ENCODE results near the gene ANTXR2.
A peak's percentile ranks its signal among the peaks of the same experiment; 100 is the strongest.
"Not testable (repeated sequence)": the region's sequence is repeated elsewhere in the genome, so short reads cannot be mapped to it uniquely, and the experiment has no call there.

Gene ANTXR2

DNA sequence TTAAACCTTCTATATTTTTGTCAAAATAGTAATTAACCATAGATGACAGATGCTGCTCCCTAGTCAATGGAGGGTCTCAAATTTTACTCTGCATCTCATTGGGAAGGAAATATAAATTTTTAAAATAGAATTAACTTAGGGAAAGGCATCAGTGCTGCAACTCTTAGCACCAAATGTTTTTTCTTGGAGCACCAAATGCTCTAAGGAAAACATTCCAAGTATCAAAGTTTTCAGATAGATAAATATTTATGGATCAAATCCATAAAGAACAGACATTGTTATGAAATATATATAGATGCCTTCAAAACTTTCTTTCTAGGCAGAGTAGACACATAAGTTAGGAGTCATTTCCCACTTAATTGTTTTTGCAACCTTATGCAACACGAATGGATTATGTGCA is 168.7 kb downstream of the ANTXR2 start:
- no peak for DNase-seq

DNA sequence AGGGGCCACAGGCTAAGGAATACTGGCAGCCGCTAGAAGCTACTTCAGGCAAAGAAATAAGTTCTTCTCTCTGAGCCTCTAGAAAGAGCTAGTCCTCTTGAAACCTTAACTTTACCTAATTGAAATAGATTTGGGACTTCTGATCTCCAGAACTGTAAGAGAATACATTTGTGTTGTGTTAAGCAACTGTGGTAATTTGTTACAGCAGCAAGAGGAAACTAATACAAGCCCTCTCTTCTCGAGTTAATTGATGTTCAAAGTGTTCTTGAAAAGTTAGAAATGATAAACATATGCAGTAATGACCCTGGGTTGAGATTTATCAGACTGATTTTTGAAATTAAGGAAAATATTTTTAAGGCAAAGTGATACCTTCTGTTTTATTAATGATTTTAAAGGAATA is 172.8 kb downstream of the ANTXR2 start:
- DNase-seq, result no peak

DNA sequence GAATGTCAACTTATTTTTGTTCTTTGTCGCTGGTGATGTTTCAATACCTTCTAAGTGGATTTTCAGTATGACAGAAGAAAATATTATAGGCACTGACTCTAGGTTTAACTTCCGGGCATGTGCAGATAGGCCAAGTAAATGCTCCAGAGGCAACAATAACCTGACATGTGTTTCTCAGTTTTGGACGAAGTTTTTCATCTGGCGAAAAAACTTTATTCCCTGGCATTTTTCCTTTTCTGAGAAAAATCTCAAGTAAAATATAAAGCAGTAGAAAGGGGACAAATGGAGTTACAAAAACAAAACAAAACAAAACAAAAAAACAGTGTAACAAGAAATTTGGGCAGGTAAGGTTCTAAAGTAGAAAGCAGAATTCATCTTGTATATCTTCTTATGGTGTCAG is 173.5 kb downstream of the ANTXR2 start:
- no peak for DNase-seq

DNA sequence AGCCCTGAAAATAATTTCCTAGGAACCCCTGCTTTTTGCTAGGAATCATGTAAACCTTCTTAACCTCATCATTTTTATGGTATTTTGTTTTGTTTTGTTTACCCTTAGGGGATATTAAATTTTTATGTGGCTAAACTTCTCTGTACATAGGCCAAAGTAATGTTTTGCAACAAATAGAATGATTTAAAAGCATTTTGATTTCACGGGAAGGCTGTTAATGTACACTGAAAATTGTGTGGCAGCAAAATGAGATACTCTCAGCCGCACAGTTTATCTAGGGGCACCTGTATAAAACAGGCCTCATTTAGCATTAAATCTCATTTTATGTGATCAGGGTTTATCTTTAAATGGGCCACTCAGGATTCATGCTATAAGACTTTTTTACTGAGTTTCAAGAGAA is 175.0 kb downstream of the ANTXR2 start:
- DNase-seq, result no peak

DNA sequence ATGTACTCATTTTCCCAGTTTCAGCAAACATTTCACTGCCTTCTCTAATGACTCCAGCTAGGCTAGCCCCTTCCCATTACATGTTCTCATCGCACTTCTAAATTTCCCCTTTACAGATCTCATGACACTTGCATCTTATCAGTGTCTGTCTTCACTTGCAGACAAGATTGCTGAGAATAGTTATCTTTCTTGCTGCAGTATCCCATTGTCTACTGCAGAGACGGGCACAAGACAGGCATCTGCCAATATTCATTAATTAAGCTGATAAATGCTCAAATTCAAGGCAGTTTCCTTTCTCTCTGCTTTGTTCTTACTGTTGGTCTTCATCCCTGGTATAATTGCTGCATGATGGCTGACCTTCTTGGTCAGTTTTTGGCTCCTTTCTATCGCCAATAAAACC is 175.9 kb downstream of the ANTXR2 start:
- DNase-seq, result no peak

DNA sequence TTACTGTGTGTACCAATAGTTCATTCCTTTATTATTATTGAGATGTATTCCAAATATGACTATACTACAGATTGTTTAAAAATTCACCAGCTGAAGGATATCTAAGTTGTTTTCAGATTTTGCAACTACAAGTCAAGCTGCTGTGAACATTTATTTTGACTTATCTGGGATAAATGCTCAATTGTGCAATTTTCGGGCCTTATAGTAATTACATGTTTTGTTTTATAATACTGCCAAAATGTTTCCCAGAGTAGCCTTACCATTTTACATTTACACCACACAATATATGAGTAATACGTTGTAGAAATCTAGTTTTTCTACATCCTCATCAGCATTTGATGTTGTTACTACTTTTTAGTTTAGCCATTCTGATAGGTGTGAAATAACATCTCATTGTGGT is 179.6 kb downstream of the ANTXR2 start:
- DNase-seq, result no peak

DNA sequence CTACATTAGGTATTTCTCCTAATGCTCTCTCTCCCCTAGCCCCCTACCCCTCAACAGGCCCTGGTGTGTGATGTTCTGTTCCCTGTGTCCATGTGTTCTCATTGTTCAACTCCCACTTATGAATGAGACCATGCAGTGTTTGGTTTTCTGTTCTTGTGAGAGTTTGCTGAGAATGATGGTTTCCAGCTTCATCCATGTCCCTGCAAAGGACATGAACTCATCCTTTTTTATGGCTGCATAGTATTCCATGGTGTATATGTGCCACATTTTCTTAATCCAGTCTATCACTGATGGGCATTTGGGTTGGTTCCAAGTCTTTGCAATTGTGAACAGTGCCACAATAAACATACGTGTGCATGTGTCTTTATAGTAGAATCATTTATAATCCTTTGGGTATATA is 184.0 kb downstream of the ANTXR2 start:
- not testable (repeated sequence) for DNase-seq

DNA sequence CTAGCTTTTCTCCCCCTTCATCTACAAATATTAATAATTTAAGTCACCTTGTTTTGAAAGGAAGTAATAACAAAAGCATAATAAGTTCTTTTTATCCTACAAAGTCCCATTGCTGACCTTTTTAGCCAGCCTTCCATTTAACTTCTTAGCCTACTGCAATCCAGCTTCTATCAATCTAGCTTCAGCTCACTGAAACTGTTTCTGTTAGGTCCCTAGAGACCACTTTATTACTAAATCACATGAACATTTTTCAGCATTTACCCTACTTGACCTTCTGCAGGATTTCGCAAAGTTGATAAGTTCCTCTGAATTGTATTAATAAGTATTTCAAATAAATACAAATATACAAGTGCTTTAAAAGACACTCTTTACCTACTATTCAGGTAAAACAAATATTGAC is 186.5 kb downstream of the ANTXR2 start:
- no peak for DNase-seq

DNA sequence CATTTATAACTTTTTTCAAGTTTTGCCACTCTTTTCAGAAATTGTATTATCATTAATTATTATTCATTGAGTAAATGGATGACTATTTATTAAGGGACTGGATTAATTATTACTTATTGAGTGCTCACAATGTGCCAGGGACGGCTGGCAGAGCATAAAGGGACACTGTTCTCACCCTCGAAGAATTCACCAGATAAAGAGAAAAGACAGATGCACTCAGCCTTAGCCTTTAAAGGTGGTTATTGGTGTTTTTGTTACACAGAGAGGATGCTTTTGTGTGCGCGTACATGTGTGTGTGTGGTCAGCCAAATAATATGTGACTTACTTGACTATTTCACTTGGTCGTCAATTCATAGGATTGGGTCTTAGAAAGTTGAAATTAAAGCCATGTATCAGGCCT is 187.0 kb downstream of the ANTXR2 start:
- no peak for DNase-seq

DNA sequence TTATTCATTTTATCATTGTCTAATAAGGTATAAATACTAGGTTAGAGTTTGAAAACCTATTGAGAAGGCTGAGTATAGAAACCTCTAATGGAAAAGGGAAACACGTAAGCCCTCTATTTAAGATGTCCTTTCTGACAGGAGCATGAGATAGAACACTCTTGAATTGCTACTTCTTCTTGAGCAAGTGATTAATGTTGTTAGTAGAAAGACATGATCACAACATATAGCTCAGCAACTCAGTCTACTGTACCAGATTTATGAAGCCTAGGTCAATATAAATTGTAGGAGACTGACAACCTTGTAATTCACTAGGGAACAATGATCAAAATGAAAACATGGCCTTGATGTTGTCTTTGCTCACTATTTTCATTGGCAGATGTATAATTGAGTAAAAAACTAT is 189.7 kb downstream of the ANTXR2 start:
- DNase-seq, result no peak

DNA sequence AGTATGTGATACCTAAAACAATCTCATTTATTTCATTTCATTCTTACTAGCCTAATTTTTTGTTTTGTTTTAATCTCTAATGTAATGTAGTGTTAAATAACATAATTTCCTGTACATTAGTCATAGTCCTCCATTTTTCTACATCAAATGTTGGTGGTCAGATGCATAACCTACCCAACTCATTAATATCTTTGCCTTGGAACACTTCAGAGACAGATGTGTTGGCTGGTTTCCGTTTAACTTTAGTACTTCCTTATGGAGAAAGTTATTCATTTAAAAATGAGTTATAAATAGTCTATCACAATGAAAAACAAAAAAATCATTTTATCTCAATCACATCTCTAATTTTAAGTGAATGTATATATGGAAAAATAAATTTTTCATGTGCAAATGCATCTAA is 190.2 kb downstream of the ANTXR2 start:
- DNase-seq, result no peak

DNA sequence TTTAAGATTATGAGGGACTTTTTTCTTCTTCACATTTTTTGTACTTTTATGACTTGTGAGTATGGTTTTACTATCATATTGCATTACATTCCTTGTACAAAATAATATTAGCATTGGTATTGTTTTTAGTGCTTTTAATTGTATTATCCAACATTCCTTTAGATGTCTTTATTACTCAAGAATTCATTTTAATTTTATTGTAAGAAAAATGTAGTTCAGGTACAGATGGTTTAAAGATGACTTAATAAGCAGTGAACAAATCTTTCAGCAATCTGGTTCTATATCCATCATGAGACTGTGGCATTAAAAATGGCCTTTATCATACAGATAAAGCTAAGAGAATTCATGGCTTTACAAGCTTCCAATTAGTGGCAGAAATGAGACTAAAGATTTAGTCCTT is 191.6 kb downstream of the ANTXR2 start:
- DNase-seq, result no peak

DNA sequence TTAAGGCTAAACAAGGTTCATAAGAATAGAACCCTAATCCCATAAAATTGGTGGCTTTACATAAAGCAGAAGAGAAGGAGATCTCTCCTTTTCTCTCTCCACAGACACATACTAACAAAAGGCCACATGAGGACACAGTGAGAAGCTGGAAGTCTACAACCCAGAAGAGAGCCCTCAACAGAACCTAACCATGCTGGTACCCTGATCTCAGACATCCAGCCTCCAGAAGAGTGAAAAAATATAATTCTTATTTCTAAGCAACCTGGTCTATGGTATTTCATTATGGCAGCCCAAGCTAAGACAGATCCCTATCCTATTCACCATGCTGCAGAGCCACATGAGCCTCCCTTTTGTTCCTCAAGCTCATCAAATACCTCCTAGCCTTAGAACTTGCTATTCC is 195.5 kb downstream of the ANTXR2 start:
- no peak for DNase-seq

DNA sequence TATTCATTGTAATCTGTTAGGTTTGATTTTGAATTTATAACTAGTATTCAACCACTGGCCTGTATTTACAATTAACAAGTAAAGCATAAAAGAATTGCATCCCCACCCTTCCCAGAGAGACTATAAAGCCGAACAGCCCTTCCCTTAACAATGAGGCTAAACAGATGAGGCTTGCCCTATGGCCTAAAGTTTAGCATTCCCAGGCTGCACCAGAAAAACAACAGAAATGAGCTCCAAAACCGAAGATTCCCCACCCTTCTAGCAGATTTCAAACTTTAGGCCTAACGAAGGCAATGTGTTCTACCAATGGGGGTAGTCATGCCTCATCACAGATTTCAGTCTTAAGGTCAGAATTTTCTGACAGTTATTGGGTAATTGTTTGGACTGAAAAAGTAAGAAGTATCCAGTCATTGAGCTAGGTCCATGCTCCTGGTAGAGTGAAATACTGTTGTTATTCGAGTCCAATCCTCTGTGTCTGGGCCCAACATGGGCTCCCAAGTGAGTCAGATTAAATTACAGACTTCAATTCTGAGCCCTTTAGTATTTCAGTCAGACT is 197.6 kb downstream of the ANTXR2 start:
- DNase-seq, result no peak

DNA sequence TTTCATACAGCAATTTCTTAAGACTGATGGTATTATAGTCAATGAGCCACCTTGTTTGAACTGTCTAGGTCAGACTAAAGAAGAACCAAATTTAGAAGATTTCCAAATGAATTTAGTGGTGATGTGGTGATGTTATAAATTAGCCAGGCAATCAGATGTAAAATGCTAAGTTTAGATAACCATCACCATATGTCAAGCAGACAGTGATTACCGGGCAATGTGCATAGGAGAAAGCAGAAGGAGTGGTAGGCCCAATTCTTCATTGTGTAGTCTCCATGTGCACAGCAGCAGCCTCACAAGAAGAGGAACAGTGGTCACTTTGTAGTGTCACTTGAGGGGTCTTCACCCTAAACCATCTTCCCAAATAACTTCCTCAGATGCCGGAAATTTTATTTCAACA is 198.8 kb downstream of the ANTXR2 start:
- no peak for DNase-seq

DNA sequence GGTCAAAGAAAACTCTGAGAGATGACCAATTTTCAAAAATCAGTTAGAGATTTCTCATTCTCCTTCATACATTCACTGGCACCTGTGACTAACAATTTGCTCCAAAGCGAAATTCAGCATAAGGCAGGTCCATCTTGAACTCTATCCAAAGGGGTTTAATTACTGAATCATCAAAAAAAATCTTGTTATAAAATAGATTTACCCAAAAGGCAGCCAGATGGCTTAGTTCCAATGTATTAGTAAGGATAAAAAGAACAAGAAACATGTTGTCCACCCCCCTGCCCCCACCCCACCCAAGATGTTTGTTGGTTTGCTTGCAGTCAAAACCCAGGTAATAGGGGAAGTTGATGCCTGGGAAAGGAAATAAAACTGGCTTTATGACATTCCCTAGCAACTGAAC is 200.3 kb downstream of the ANTXR2 start:
- no peak for DNase-seq

DNA sequence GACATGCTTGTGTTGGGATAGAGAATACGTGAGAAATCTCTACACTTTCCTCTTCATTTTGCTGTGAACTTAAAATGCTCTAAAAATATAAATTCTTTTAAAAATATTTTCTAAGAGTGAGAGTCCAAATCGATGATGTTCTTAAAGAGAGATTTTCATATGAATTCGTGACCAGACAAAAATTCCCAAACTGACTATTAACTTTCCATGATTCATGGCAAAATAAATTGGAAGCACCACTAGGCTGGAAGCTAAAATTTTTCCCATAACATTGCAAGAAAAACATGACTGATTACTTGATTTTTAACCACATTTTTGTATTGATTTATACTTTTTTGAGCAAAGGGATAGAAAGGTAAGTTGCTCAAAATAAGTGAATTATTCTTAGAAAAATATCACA is 201.1 kb downstream of the ANTXR2 start:
- DNase-seq, result no peak

DNA sequence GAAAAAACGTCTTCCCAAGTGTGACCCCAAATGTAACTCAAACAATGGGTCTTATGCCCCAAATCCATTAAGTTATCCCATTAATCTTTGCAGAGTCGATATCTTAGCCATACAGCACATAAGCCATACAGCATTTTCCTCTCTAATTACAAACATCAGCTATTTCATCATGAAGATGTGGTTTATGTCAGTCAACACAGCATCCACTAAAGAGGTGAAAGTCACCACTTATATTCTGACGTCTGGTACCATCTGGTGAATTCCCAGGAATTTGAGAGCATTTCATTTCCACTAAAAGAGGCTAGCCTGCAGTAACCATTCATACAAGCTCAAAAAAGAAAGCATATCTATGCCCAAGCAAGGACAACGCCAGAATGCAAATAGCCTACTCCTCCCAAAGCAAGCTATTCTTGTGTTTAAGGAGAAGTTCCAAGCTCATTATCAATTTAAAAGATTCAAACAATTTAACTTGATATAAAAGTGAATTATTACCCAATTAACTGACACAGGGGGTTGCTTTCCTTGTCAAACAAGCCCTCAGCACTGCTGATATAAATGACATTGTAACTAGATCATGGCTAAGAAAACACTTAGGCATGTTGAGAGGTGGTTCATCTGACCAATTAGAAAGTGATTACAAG is 203.3 kb downstream of the ANTXR2 start:
- DNase-seq, result no peak

DNA sequence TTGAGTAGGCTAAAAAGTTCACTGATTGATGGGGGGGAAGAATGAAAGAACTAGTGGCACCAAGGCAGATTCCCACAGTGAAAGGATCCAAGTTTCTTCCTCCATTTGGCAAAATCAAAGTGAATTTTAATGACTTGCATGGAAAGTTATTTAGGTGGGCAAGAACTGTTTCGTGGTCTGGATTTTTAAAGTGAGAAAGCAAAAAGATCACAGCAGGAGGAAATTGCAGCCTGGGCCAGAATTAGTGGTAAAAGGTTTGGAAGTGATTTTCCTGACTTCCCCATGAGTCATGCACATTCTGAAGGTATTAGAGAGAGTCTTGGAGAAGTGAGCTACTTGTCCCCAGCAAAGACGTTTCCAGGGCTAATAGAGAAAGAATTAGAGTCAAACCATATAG is 207.8 kb downstream of the ANTXR2 start:
- no peak for DNase-seq

DNA sequence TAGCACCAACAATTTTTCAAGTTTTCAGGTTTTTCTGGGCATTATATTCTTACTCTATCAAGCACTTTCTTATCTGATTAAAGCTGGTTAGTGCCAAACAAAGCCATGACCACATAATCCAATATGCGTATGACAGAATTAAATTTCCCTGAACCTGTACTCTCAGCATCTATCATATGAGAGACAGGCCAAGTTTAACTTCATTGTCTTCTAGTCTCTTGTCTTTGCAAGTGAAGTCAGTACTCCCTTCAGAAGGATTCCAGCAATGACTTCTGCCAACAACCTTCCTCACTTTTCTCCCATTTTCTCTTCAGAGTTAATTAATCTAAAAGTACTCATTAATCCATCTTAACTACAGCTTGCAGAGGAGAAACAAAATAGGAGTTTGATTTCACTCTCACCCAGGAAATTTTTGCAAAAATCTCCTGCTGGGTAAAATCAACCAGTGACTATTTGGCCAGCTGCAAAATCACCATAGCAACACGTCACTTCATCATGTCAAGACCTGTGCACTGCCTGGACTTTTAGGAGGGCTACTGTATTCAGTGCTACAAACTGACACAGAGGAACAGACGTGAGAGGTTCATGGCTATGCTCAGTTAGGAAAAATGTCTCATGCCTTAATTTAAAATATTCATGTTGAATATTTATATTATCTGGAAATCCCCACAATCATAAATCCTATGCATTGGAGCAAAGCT is 208.4 kb downstream of the ANTXR2 start:
- DNase-seq, result peak; percentile 79

DNA sequence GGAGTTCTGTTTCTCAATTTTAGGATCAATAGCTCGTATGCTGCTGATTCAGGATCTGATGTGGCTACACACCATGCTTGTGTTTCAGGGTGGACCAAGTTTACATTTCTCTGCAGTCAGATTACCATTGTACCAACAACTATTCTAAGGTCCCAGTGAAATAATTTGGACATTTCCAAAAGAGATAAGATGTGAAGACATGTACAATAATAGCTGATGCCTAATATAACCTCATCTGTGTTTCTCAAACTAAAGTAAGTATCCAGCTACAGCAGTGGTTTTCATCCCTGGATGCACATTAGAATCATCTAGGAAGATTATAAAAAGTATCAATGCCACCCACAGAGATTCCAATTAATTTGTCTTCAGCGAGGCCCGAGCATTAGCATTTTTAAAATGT is 209.7 kb downstream of the ANTXR2 start:
- no peak for DNase-seq

DNA sequence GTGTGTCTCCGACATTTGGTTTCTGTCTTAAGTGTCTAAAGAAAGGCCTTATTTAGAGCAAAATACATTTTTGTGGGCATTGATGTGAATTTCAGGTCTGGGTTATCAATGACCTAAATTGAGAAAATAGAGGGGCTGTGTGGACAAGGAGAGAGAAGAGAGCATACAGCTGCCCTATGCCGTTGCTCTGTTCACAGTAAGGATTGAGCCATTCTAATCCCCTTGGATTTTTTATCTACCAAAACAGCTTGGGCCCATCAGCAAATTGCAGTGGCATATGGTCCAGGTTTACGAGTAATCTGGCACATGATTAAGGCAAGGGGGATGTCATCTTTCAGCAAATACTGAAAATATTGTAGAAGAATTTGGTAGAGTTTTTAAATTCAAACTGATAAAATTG is 210.2 kb downstream of the ANTXR2 start:
- DNase-seq, result no peak

DNA sequence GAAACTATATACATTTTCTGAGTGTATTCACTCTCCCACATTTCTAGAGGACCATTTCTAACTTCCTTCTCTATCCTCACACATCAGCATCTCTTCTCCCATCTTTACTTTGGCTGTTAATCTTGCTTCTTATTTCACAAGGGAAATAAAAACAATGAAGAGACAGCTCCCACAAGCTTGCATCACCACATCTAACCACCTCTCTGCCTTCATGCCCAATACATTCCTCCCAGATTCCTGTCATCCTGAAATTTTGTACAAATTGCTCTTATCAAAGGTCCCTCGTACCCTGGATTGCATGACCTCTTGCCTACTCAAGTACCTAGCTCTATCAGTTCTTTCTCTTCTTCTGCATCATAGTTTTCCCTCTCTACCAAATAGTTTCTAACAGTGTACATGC is 215.2 kb downstream of the ANTXR2 start:
- DNase-seq, result no peak

DNA sequence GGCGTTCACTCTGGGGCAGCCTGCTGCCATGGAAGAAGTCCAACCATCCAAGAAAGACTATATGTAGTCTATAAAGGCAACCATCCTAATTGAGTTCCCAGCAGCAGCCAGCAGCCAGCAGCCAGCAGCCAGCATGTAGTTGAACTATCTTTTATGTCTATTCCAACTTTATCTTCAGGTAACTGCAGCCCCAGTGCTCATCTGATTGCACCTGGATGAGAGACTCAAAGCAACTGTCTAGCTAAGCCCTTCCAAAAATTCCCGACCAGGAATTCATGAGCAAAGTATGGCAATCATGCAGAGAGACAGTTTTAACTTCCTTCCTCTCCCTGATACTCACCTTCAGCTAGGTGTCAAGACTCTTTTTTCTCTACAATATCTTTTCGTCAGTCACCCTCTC is 216.8 kb downstream of the ANTXR2 start:
- DNase-seq, result no peak
